Epithelial cell of proximal tubule (primary cell): ENCODE results near the gene ABCC6. TPM values are rescaled to one million over a fixed set of nuclear protein-coding genes. Genes with fewer than 3 reads are reported as not detected.

Experiments
- DNase-seq: peaks from one replicate; pipeline ENCODE4 v3.0.0-alpha.2; 2011; ENCODE audit warnings: low read depth
- H3K4me3 ChIP-seq: 2 replicates; pipeline ENCODE4 v1.5.1; 2011; ENCODE audit warnings: low read depth, mild to moderate bottlenecking, low read length
- total RNA-seq: library from RNA; depleted of rRNA; stranded (reverse); fragments of >200 nt; gene quantifications from 2 replicates; pipeline ENCODE4 v1.2.3, GENCODE V29; 2015
- TF ChIP-seq, protein P1 (sequence below): conservative IDR thresholded peaks from 2 replicates; pipeline ENCODE4 v1.5.1; 2012; ENCODE audit warnings: low read depth, mild to moderate bottlenecking, low read length

The ABCC6 gene
- total RNA-seq, 1 donor from 2014 or later, result 4.8 TPM

DNA sequence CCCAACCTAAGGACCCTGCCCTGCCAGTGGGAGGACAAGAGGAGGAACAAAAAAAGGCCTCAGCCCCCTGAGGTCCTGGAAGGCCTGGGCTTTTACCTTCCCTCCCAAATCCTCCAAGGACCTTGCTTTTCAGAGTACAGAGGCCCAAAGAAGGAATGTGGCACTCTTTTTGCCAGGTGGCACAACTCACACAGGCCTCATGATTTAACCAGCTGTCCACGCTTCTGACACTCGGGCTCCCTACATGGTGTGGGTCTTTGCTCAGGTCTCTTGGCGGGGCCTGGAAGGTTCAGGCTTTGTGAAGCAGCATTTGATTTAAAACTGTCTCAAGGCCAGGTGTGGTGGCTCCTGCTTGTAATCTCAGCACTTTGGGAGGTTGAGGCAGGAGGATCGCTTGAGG lies 120.6 kb downstream of the ABCC6 start:
- H3K4me3 ChIP-seq, result no peak overlapping the region
- no peak for DNase-seq
- TF ChIP-seq, protein P1, sequence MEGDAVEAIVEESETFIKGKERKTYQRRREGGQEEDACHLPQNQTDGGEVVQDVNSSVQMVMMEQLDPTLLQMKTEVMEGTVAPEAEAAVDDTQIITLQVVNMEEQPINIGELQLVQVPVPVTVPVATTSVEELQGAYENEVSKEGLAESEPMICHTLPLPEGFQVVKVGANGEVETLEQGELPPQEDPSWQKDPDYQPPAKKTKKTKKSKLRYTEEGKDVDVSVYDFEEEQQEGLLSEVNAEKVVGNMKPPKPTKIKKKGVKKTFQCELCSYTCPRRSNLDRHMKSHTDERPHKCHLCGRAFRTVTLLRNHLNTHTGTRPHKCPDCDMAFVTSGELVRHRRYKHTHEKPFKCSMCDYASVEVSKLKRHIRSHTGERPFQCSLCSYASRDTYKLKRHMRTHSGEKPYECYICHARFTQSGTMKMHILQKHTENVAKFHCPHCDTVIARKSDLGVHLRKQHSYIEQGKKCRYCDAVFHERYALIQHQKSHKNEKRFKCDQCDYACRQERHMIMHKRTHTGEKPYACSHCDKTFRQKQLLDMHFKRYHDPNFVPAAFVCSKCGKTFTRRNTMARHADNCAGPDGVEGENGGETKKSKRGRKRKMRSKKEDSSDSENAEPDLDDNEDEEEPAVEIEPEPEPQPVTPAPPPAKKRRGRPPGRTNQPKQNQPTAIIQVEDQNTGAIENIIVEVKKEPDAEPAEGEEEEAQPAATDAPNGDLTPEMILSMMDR, result no peak

- TF ChIP-seq, protein P1, result no peak
- DNase-seq, result no peak
- no peak overlapping the region for H3K4me3 ChIP-seq
Measured at GRCh38 chr16:16101585-16101984, 121.7 kb downstream of the ABCC6 start.

DNA sequence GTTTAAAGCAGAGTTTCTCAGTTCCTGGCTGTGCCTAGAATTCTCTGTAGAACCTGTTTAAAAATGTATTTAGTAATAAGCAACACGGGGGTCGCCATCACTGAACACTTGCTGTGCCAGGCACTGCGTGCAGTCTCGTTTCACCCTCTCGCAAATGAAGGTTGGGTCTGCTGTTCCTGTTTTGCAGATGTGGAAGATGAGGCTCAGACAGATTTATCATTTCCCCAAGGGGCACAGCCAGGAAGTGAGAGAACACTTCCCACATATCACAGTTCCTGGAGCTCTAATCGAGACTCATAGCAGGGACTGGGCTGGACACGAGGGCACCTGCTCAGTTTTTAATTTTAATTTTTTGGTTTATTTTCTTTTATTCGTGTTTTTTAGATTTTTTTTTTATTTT lies 122.7 kb downstream of the ABCC6 start:
- no peak overlapping the region for H3K4me3 ChIP-seq
- TF ChIP-seq, protein P1, result no peak
- no peak for DNase-seq

DNA sequence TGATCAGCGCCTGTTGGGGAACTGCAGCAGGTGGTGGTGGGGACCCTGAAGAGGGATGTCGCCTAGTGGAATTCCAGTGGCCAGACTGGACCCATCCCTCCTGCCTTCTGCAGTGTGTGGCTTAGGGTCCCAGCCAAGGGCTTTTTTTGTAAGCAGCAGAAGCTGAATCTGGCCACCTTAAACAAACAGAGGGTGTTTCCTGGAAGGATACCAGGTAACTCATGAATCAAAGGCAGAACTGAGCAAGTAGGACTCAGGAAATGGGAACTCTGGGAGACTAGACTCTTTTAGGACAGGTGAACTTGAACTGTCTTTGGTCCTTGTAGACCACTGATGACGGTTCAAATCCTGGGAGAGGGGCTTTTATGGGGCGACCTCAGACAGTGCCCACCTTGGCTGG lies 124.0 kb downstream of the ABCC6 start:
- no peak for DNase-seq
- TF ChIP-seq, protein P1, result no peak
- H3K4me3 ChIP-seq, result no peak overlapping the region

Other genes starting within 250 kb of the ABCC6 start
- 21.2 and 23.6 TPM in 2 replicates for gene NOMO3, start 9.0 kb upstream of the ABCC6 start, total RNA-seq
- gene NPIPA7, start 155.6 kb upstream of the ABCC6 start, total RNA-seq, result 3.8 TPM in 1 of 2 replicates, not detected in the other